NCI-H1694 treated with DMSO at 0.1 percent for 48 hours (cell line): ENCODE results near the gene METTL2A.
A peak's percentile ranks its signal among the peaks of the same experiment; 100 is the strongest.
"Not testable (repeated sequence)": the region's sequence is repeated elsewhere in the genome, so short reads cannot be mapped to it uniquely, and the experiment has no call there.

ENCODE experiments used
- DNase-seq: peaks from one replicate; lab custom pipeline; 2025; lab: John Stamatoyannopoulos, UW

METTL2A gene

GRCh38 chr17:62423647-62424461, at the start of gene METTL2A:
METTL2A (plus strand) TSS chr17:62423897; CDS start chr17:62423903, 6 bp downstream.
- peak; percentile 82 for DNase-seq

DNA sequence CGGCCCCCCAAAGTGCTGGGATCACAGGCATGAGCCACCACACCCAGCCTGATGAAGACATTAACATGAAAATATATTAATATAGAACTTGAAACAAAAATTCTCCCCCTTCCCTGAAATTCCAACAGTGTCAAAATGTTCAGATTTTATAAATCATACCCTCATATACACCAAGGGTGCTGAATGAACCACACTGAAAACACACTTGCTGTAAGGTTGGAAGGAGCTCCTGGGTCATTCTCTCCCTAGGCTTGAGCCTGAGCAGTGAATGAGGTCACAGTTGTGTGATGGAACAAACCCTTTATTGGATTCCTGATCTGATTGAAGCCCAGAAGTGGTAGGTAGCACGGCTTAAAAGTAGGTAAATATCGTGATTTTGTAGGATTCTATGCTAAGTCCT, 43.4 kb upstream of the METTL2A start, which contains the start of gene EFCAB3:
TSS of gene EFCAB3 (plus strand) at position 301 of the 400 bp plus-strand sequence. CDS start 2,427 bp downstream, outside the sequence.
- DNase-seq = no peak

DNA sequence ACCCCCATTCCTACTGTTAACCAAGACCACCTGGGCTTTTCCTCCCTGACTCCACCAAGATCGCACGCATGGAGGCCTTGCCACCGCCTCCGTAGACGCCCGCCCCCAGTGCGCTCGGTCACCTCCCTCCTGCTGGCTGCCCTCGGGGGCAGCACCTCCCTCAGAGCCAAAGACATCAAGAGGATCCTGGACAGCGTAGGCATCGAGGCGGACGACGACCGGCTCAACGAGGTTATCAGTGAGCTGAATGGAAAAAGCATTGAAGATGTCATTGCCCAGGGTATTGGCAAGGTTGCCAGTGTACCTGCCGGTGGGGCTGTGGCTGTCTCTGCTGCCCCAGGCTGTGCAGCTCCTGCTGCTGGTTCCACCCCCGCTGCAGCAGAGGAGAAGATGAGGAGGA, 42.1 kb upstream of the METTL2A start:
- no peak for DNase-seq

GRCh38 chr17:62388856-62389255, 34.8 kb upstream of the METTL2A start:
- DNase-seq = no peak

DNA sequence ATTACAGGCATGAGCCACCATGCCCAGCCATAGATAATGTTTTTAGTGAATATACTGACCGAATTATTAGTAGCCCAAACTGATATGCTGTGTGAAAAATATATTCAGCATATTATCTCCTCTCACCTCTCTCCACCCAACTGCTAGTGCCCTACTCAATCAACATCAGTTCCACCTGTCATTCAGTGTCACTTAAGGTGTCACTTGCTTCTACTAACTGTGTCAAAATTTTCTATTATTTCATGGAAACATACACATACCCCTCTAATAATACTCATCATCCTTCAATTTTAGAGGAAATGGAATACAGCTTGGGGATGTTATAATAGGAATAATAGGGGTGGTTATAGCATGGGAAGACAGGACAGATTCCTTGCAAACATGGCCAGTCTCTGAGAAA, 30.8 kb upstream of the METTL2A start:
- DNase-seq = no peak

DNA sequence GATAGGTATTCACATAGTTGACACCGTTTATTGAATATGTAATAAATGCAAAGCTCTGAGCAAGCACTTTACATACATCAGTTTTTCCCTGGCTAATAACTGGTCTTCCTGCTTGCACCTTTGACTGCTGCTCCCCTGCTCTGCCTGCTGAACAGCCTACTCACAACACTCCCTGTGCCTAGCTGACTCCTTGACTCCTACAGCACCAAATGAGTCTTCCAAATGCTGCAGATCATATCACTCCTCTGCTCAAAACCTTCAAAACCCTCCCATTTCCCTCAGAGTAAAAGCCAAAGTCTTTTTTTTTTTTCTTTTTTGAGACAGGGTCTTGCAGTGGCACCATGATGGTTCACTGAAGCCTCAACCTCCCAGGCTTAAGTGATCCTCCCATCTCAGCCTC, 24.8 kb upstream of the METTL2A start:
- DNase-seq = no peak

DNA sequence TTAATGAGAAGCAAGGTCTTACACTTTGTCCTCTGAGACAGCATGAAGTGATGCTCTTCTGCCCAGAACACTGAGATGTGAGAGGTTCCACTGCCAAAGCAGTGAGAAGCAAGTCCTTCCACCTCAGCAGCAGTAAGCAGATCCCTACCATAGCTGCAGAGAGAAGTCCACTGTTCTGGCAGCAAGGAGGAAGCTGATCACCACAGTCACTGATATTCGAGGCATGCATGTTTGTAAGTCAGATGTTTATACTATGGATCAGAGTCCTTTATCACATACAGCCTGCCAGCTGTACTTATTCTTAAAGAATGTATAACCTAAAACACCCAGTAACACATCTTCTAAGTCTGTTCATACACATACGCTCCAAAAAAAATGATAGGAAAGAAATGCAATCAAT, 18.2 kb upstream of the METTL2A start:
- DNase-seq = no peak

- DNase-seq = not testable (repeated sequence)
These were observed 10.6 kb upstream of the METTL2A start for GRCh38 chr17:62413090-62413489.

DNA sequence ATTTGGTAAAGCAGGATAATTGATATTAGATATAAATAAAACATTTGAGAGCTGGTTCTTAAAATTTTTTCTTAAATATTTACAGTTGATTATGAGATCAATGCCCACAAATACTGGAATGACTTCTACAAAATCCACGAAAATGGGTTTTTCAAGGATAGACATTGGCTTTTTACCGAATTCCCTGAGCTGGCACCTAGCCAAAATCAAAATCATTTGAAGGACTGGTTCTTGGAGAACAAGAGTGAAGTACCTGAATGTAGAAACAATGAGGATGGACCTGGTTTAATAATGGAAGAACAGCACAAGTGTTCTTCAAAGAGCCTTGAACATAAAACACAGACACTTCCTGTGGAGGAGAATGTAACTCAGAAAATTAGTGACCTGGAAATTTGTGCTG, 2.5 kb downstream of the METTL2A start:
- DNase-seq = not testable (repeated sequence)

- DNase-seq = not testable (repeated sequence)
These were observed 11.6 kb downstream of the METTL2A start for GRCh38 chr17:62435251-62435650.

DNA sequence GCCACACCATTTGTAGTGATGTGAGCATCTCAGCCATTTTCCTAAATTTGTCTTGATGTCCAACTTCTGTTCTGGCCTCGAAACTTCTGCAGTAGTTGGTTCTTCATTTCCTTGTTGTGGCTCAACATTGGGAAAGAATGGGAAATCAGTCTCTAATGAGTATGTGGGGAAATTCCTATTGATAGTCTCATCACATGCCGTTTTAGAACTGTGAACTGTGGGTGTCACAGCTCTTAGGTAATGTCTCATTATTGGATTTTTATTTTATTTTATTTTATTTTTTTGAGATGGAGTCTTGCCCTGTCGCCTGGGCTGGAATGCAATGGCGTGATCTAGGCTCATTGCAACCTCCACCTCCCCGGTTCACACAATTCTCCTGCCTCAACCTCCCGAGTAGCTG, 17.5 kb downstream of the METTL2A start:
- not testable (repeated sequence) for DNase-seq

GRCh38 chr17:62444063-62444462, 20.4 kb downstream of the METTL2A start:
- no peak for DNase-seq

DNA sequence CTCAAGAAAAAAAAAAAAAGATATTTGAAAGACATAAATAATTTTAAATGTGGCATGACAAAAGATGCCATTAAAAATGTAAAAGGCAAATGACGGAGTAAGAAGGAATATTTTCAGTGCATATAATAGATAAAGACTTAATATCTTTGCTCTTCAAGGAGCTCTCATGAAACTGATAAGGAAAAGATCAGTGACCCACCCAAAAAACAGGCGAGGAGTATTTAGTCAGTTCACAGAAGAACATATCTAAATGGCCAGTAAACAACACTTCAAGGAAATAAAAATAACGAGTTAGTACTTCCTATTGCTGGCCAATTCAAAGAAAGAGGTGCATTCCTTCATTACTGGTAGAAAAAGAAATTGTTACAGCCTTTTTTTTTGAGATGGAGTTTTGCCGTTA, 22.1 kb downstream of the METTL2A start:
- DNase-seq = not testable (repeated sequence)

DNA sequence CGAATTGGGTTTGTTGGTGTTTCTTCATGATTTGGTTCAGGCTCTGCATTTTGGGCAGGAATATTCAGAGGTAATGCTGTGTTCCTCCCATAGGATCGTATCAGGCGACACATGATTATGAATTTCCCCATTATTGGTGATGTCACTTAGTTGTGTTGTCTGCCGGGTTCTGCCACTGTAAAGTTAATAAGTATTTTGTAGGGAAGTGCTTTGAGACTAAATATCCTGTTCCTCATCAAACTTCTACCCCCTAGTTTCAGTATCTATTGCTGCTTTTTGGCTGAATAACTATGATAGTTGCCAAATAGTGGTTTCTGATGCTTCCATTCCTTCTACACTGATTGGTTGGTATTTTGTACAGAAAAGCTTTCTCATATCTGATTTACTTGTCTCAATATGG, 28.5 kb downstream of the METTL2A start:
- not testable (repeated sequence) for DNase-seq

GRCh38 chr17:62453041-62453440, 29.3 kb downstream of the METTL2A start:
- DNase-seq = not testable (repeated sequence)

- not testable (repeated sequence) for DNase-seq
These were observed 30.0 kb downstream of the METTL2A start for GRCh38 chr17:62453656-62454055.

DNA sequence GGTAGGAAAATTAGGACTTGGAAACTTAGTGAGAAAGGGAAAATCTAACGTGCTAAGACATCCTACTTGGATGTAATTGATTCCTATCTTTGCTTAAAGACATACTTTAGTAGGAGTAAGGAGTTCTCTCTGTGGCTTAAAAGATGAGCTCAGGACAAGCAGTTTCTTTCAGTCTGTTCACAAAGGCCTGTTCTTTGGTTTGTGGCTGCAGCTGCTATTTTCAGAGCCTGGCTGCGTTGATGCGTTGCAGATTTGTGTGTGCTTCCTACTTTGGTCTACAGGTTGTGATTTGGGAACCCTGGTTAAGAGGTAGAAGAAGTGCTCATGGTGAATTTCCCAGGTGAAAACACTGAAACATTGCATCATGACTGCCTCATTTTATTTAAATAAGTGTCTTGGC, 30.4 kb downstream of the METTL2A start:
- not testable (repeated sequence) for DNase-seq

DNA sequence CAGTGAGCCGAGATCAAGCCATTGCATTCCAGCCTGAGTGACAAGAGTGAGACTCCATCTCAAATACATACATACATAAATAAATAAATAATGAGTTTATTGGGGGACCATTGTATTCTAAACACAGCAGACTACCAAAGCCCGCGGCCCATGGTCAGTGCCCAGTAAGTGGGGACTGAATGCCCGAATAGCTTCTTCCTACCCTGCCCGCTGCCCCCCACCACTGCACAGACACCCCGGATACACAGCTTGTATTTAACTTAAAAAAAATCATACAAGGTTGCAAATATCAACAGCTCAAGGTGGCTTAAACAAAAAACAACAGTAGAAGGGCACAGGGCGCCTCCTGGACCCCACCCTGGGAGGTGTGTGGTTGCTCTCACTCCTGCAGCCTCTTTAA, 32.3 kb downstream of the METTL2A start:
- DNase-seq = no peak

DNA sequence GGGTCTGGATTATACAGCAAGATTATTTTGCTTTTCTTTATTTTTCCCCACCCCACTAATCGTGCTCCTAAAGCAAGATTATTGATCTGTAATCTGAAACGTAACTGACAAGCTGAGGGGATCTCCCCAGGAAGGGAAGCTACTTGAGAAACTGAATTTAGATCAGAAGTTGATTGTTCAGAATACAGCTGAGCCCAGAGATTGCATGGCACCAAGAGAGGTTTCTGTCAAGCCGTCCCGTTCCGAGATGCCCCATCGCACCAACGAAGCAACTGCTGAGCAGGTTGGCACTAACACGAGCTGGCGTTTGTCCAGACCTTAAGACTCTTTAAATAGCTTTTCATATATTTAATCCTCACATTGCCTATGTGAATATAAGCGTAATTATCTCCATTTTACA, 34.8 kb downstream of the METTL2A start:
- DNase-seq = not testable (repeated sequence)

GRCh38 chr17:62464422-62464821, 40.7 kb downstream of the METTL2A start:
- DNase-seq = not testable (repeated sequence)

DNA sequence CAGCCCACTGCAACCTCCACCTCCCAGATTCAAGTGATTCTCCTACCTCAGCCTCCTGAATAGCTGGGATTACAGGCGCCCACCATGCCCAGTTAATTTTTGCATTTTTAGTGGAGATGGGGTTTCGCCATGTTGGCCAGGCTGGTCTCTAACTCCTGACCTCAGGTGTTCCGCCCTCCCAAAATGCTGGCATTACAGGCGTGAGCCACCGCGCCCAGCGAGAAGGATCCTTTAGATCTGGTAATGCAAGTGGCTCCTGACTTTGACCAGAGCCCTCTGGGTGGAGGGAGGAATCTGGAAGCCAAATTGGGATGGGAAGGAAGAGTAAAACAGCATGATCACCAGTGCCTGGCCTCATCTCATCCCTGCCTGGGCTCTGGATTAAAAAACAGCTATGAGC, 41.6 kb downstream of the METTL2A start:
- not testable (repeated sequence) for DNase-seq

- DNase-seq = peak; percentile 49
These were observed 47.1 kb downstream of the METTL2A start for GRCh38 chr17:62470666-62471379.

DNA sequence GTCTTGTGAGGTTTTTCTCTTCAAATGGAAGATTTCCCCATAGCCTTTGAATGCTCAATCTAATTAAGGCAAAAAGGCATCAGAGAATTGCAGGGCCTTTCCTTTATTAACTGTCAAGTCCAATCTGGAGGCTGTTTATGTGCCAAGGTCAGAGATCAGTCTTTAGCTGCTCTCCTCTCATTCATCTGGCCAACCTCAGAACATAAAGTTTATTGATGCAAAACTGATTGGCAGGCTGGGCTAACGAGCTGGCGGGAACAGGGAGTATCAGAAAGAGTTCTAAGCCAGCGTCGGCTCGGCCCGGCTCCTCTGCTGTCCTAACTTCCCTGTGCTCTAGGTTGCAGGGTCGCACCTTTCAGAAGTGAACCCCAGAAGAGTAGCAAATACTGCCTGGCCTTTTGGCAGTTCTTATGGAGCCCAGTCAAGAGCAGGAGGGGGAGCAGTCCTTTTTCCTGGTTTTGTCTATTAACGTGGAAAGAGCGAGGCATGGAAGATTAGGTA, 47.7 kb downstream of the METTL2A start:
- not testable (repeated sequence) for DNase-seq
